ENCODE data around the gene CR1L. TPM values are rescaled to one million over a fixed set of nuclear protein-coding genes. Genes with fewer than 3 reads are reported as not detected.
A peak's percentile ranks its signal among the peaks of the same experiment; 100 is the strongest.

CR1L gene
- total and polyA plus RNA-seq, 9 donors: 0.22 to 0.65 (median 0.33) TPM; not detected in 3

DNA sequence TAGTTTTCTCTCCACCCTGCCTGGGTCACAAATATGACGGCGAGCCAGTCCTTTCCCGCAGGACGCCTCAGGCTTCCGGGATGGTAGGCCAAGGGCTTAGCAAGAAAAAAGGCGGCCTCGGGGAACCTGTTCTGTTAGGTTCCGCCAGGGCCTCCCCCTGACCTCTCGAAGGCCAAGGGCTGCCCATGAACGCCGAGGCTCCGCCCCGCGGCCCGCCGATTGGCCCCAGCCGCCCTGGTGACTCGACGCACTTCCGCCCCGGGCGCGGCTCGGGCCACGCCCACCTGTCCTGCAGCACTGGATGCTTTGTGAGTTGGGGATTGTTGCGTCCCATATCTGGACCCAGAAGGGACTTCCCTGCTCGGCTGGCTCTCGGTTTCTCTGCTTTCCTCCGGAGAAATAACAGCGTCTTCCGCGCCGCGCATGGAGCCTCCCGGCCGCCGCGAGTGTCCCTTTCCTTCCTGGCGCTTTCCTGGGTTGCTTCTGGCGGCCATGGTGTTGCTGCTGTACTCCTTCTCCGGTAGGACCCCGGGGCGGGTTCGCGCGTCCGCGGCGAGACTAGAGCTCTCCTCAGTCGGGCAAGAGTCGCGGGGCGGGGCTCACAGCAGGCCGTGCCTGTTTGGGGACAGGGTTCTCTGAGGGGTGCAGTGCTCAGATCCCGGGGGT is 107.0 kb downstream of the CR1L start, which contains the start of gene CD46:
Gene CD46 (plus strand): TSS at position 265 of the 666 bp plus-strand sequence. CDS start 159 bp downstream, at position 424.
- Histone ChIP-seq H3K4me1 (ENCODE audit: control insufficient read depth, insufficient read depth, low read length) (peaks cover 7% of the 10 kb centered on the region), H3K36me3 (ENCODE audit: control insufficient read depth, insufficient read depth, low read length) (no peaks in the 10 kb centered on the region), H3K9me3 (replicated peaks; ENCODE audit: control insufficient read depth, low read depth, low read length) (no peaks in the 10 kb centered on the region), H3K27me3 (ENCODE audit: control insufficient read depth, insufficient read depth, low read length) (no peaks in the 10 kb centered on the region), H3K27ac (ENCODE audit: low read length) (peak within 1 kb of the TSS; percentile 91), H3K4me3 (ENCODE audit: low read length) (peak within 1 kb of the TSS; percentile 84)
- under 1% methylated on average over 51 of the region's 55 CpGs for WGBS (ENCODE audit: insufficient coverage)
- peak; percentile 97 for DNase-seq

DNA sequence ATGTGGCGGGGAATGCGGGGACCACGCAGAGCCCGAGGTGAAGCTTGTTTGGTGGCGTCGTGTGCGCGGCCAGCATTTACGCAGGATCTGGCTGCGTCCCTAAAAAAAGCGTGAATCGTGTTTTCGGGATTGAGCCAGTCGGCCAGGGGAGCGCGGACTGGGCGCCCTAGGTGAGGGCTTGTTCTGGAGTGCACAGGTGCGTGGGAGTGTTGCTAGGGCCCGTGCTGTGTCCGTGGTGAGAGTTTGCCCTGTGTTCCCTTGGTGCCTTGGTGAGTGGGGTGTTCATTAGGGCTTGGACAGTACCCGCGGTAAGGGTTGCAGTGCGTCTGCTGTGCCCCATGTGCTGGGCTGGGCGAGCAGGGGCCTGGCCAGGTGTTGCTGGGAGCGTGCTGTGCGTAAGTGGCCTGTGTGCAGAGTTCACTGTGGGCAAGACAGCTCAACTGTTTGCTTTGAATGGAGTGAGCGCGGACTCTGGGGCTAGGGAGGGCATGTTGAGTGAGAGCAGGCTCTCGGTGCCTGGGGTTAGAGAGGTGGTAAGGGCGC is 107.6 kb downstream of the CR1L start:
- peaks cover 7% of the 10 kb centered on the region for H3K4me1 ChIP-seq (ENCODE audit: control insufficient read depth, insufficient read depth, low read length)
- peak overlapping the region; percentile 84 for H3K4me3 ChIP-seq (ENCODE audit: low read length)
- H3K36me3 ChIP-seq (ENCODE audit: control insufficient read depth, insufficient read depth, low read length): no peaks in the 10 kb centered on the region
- no peak for DNase-seq
- H3K9me3 ChIP-seq (replicated peaks; ENCODE audit: control insufficient read depth, low read depth, low read length): no peaks in the 10 kb centered on the region
- under 1% methylated on average over 28 of the region's 30 CpGs for WGBS (ENCODE audit: insufficient coverage)
- no peaks in the 10 kb centered on the region for H3K27me3 ChIP-seq (ENCODE audit: control insufficient read depth, insufficient read depth, low read length)
- H3K27ac ChIP-seq (ENCODE audit: low read length): peak overlapping the region; percentile 91

DNA sequence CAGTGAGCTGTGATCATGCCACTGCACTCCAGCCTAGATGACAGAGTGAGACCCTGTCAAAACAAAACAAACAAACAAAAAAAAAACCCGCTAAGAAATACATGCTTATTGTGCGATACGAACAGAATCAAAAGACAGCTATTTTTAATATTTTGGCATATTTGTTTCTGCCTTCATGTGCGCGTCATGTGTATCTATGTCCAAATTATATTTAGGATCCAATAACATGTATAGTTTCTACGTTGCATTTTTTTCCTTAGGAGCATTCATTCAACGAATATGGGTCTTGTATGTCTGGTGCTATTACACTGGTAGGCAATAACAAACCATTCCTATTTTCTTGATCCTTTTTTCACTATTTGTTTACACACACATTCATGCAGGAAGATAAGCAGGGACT is 108.7 kb downstream of the CR1L start:
- Histone ChIP-seq H3K27me3 (ENCODE audit: control insufficient read depth, insufficient read depth, low read length) (no peaks in the 10 kb centered on the region), H3K36me3 (ENCODE audit: control insufficient read depth, insufficient read depth, low read length) (peaks cover 4% of the 10 kb centered on the region), H3K27ac (ENCODE audit: low read length) (no peak overlapping the region), H3K4me3 (ENCODE audit: low read length) (no peak overlapping the region), H3K4me1 (ENCODE audit: control insufficient read depth, insufficient read depth, low read length) (peaks cover 7% of the 10 kb centered on the region), H3K9me3 (replicated peaks; ENCODE audit: control insufficient read depth, low read depth, low read length) (no peaks in the 10 kb centered on the region)
- no peak for DNase-seq
- no CpG with 5 or more reads among the region's 7 CpGs for WGBS (ENCODE audit: insufficient coverage)

DNA sequence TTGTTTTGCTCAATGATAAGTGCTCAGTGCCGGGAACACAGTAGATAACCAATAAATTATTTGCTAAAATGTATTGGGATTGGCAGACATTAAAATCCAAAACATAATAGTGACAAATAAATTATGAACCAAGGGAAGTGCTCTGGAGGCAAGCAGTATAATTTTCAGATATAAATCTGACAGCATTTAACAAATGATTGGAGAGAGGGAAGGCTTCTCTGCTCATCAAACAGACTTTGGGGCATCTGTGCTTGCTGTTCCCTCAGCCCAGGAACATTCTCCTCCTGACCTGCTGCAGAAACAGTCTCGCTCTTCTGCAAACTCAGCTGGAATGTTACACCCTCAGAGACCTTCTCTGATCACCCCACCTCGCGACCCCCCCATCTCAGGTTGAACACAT is 109.1 kb downstream of the CR1L start:
- Histone ChIP-seq H3K4me3 (ENCODE audit: low read length) (no peak overlapping the region), H3K36me3 (ENCODE audit: control insufficient read depth, insufficient read depth, low read length) (peaks cover 4% of the 10 kb centered on the region), H3K9me3 (replicated peaks; ENCODE audit: control insufficient read depth, low read depth, low read length) (no peaks in the 10 kb centered on the region), H3K27ac (ENCODE audit: low read length) (no peak overlapping the region), H3K27me3 (ENCODE audit: control insufficient read depth, insufficient read depth, low read length) (no peaks in the 10 kb centered on the region), H3K4me1 (ENCODE audit: control insufficient read depth, insufficient read depth, low read length) (peaks cover 7% of the 10 kb centered on the region)
- 61% methylated on average over 3 of the region's 4 CpGs for WGBS (ENCODE audit: insufficient coverage)
- DNase-seq: no peak

DNA sequence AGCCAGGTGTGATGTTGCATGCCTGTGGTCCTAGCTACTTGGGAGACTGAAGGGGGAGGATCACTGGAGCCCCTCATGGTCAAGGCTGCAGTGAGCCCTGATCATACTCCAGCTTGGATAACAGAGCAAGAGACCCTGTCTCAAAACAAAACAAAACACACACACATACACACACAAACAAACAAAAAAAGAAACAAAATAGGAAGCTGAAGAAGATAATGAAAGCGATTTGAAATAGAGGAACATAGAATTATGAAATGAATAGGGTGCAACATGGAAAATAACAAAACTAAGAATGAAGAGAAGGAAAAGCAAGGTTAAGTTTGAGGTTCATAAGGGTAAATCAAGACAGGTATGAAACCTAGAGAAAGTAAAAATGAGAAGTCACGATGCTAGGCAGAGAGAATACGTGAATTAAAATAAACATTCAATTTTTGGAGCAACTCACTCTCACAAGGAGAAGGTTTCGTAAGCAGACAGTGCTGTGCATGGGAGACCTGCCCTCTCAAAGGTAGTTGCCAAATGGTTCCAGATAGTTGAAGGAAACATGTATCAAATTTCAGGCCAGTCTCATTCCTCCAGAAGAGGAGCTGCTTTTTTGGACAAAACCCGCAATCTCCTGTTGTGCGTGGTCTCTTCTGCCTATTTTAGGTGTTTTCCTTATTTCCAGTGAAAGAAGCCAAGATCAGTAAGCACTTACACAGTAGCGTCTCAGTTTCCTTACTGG is 110.2 kb downstream of the CR1L start:
- Histone ChIP-seq H3K36me3 (ENCODE audit: control insufficient read depth, insufficient read depth, low read length) (peaks cover 9% of the 10 kb centered on the region), H3K9me3 (replicated peaks; ENCODE audit: control insufficient read depth, low read depth, low read length) (no peaks in the 10 kb centered on the region), H3K4me3 (ENCODE audit: low read length) (no peak overlapping the region), H3K4me1 (ENCODE audit: control insufficient read depth, insufficient read depth, low read length) (peaks cover 7% of the 10 kb centered on the region), H3K27ac (ENCODE audit: low read length) (no peak overlapping the region), H3K27me3 (ENCODE audit: control insufficient read depth, insufficient read depth, low read length) (no peaks in the 10 kb centered on the region)
- WGBS (ENCODE audit: insufficient coverage): 69% methylated on average over 3 of the region's 7 CpGs
- no peak for DNase-seq

DNA sequence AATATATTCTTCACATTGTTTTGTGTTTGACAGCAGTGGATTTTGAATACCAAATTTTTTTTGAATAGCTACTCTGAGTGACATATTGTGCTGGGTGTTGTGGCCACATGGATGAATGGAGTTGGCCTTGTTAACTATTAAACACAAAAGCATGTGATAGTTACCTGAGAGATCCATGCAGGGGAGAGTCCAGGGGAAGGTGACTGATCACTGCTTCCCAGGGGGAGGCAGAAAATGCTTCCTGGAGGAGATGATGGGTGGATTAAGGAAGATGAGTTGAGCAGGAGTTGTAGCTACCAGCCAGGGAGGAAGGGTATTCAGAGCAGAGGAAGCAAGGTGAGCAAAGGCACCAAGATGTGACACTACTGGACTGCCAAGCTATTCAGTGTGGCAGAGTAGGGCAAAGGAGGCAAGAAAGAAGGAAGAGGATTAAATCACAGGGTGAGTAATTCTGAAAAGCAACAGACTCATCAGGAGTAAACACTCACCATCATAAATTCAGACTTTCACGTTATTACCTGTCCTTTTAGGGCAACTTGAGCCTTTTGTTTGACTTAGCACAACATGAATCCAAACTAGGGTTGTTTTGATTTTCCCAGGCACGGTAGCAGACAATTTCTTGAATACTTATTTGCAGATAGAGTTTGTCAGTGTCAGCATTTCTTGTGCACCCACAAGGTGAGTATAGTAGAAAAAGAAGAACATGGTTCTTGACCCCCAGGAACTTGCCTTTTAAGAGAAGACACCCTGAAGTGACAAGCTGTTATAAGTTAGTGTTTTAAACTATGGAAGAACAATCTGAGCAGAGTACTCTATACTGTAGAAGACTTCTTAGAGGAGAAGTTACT is 111.1 kb downstream of the CR1L start:
- WGBS (ENCODE audit: insufficient coverage): 92% methylated on average over 2 of the region's 2 CpGs
- no peak for DNase-seq
- H3K4me3 ChIP-seq (ENCODE audit: low read length): no peak overlapping the region
- no peak overlapping the region for H3K27ac ChIP-seq (ENCODE audit: low read length)
- H3K36me3 ChIP-seq (ENCODE audit: control insufficient read depth, insufficient read depth, low read length): peaks cover 12% of the 10 kb centered on the region
- no peaks in the 10 kb centered on the region for H3K27me3 ChIP-seq (ENCODE audit: control insufficient read depth, insufficient read depth, low read length)
- peaks cover 7% of the 10 kb centered on the region for H3K4me1 ChIP-seq (ENCODE audit: control insufficient read depth, insufficient read depth, low read length)
- H3K9me3 ChIP-seq (replicated peaks; ENCODE audit: control insufficient read depth, low read depth, low read length): no peaks in the 10 kb centered on the region

DNA sequence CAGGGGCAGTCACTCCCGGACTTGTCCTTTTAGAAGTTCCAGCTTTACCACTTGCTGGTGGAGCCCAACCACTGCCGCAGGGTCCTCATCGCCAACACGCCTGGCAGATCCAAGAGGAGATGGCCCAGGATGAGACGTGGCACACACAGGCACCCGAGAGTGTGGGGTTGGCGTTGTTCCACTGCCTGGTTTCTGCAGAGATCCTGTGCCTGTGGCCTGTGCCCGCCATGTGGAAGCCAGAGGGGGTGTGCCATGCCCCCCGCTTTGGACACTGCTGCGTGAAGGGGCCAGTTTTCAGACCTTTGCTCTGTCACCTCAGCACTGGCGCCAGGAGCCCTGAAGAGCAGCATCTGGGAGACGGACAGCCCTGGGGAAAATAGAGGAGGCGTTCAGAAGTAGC is 117.7 kb downstream of the CR1L start:
- no peaks in the 10 kb centered on the region for H3K9me3 ChIP-seq (replicated peaks; ENCODE audit: control insufficient read depth, low read depth, low read length)
- no peak for DNase-seq
- peaks cover 31% of the 10 kb centered on the region for H3K36me3 ChIP-seq (ENCODE audit: control insufficient read depth, insufficient read depth, low read length)
- 99% methylated on average over 12 of the region's 13 CpGs for WGBS (ENCODE audit: insufficient coverage)
- no peak overlapping the region for H3K27ac ChIP-seq (ENCODE audit: low read length)
- H3K4me1 ChIP-seq (ENCODE audit: control insufficient read depth, insufficient read depth, low read length): no peaks in the 10 kb centered on the region
- H3K4me3 ChIP-seq (ENCODE audit: low read length): no peak overlapping the region
- H3K27me3 ChIP-seq (ENCODE audit: control insufficient read depth, insufficient read depth, low read length): no peaks in the 10 kb centered on the region

DNA sequence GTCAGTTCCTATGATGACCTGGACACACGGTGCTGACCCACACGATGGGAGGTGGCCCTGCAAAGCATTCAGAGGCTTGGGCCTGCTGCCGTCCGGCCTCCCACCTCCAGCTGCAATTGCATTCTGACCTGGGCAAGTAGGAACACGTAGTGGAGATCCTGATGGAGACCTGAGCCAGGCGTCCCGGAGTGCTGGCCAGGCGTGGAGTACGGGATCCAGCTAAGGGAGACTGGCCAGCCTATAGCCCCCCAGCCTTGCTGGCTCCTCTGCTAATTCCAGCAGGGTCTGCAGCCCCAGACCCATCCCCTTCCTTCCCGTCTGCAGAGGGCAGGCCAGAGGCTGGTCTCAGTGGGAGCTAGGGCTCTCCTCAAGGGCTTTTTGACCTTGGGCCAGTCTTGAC is 118.2 kb downstream of the CR1L start:
- Histone ChIP-seq H3K36me3 (ENCODE audit: control insufficient read depth, insufficient read depth, low read length) (peaks cover 31% of the 10 kb centered on the region), H3K9me3 (replicated peaks; ENCODE audit: control insufficient read depth, low read depth, low read length) (no peaks in the 10 kb centered on the region), H3K27me3 (ENCODE audit: control insufficient read depth, insufficient read depth, low read length) (no peaks in the 10 kb centered on the region), H3K4me3 (ENCODE audit: low read length) (no peak overlapping the region), H3K4me1 (ENCODE audit: control insufficient read depth, insufficient read depth, low read length) (no peaks in the 10 kb centered on the region), H3K27ac (ENCODE audit: low read length) (no peak overlapping the region)
- 95% methylated on average over 10 of the region's 10 CpGs for WGBS (ENCODE audit: insufficient coverage)
- no peak for DNase-seq

DNA sequence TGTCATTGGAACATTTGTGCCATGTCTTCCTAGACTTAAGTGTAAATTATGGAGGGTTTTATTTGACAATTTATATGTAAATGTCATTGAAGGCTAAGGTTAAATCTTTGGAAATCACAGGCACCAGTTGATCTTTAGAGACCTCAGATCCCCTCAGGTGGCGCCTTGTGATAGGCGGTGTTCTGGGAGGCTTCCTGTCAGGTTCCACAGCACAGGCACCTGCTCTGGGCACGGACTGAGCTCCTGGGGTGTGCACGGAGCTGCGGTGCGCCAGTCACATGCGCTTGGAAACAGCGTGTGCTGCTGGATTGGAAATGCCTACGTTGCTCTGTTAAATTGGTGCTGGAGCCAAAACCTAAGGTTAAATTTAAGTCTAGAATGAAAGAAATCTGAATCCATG is 119.0 kb downstream of the CR1L start:
- peaks cover 33% of the 10 kb centered on the region for H3K36me3 ChIP-seq (ENCODE audit: control insufficient read depth, insufficient read depth, low read length)
- H3K27ac ChIP-seq (ENCODE audit: low read length): no peak overlapping the region
- no peaks in the 10 kb centered on the region for H3K27me3 ChIP-seq (ENCODE audit: control insufficient read depth, insufficient read depth, low read length)
- DNase-seq: no peak
- H3K9me3 ChIP-seq (replicated peaks; ENCODE audit: control insufficient read depth, low read depth, low read length): no peaks in the 10 kb centered on the region
- H3K4me3 ChIP-seq (ENCODE audit: low read length): no peak overlapping the region
- H3K4me1 ChIP-seq (ENCODE audit: control insufficient read depth, insufficient read depth, low read length): no peaks in the 10 kb centered on the region
- WGBS (ENCODE audit: insufficient coverage): 98% methylated on average over 9 of the region's 9 CpGs

DNA sequence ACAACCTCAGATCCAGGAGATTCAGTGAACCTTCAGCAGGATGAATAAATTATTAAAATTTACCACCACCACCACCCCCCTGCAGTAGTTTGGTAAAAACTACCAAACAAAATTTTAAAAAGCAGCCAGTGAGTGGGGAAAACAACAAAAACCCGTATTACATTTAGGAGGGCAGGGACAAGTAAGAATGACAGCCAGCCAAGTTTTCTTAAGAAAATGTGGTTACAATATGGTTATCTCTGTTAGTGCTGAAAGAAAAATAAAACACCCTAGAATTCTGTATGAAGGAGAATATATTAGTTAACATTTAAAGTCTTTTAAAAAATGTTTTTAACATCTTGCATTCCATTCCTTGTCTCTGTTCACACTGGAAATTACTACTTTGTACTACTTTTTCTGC is 121.6 kb downstream of the CR1L start:
- Histone ChIP-seq H3K27me3 (ENCODE audit: control insufficient read depth, insufficient read depth, low read length) (no peaks in the 10 kb centered on the region), H3K4me3 (ENCODE audit: low read length) (no peak overlapping the region), H3K4me1 (ENCODE audit: control insufficient read depth, insufficient read depth, low read length) (no peaks in the 10 kb centered on the region), H3K9me3 (replicated peaks; ENCODE audit: control insufficient read depth, low read depth, low read length) (no peaks in the 10 kb centered on the region), H3K36me3 (ENCODE audit: control insufficient read depth, insufficient read depth, low read length) (peaks cover 28% of the 10 kb centered on the region), H3K27ac (ENCODE audit: low read length) (no peak overlapping the region)
- DNase-seq: no peak
- WGBS (ENCODE audit: insufficient coverage): no CpG with 5 or more reads among the region's 1 CpG
